GM10248 (cell line): ENCODE results near the gene CREM.
A peak's percentile ranks its signal among the peaks of the same experiment; 100 is the strongest.

Source experiments
- CTCF ChIA-PET: fragments of 300-600 bp; sonication (Branson Sonifier 250); formaldehyde crosslinking; extraction: SDS; loops from one replicate; lab custom pipeline; 2021; ENCODE audit warnings: antibody characterized with exemption; lab: Yijun Ruan, JAX
- POLR2A ChIA-PET: fragments of 350-650 bp; sonication (Branson Sonifier 250); formaldehyde crosslinking; extraction: SDS; loops from one replicate; lab custom pipeline; 2020; ENCODE audit warnings: antibody characterized with exemption; lab: Yijun Ruan, JAX
- DNase-seq: peaks from one replicate; pipeline ENCODE4 v3.0.0; 2012; ENCODE audit errors: extremely low spot score
- CTCF ChIP-seq: IDR thresholded peaks from 2 replicates; pipeline ENCODE4 v1.5.1; 2012; ENCODE audit warnings: mild to moderate bottlenecking, low read depth; ENCODE audit errors: extremely low read depth, missing control alignments, control extremely low read depth

The CREM gene

GRCh38 chr10:35217455-35217854, 90.8 kb downstream of the CREM start:
- ChIA-PET POLR2A (interaction anchor here (0.7 to 0.8 kb wide), 2 partner anchors 22 to 89 kb away, joined by 3 to 5 read pairs; no protein-coding TSS in a partner anchor), CTCF (interaction anchor here (0.7 to 18.1 kb wide), 23 partner anchors 9 to 230 kb away, joined by 3 to 225 read pairs (median 3); partner anchors contain the start of gene CREM)
- TF ChIP-seq CTCF = no peak
- DNase-seq = no peak

GRCh38 chr10:35218339-35218955, 91.8 kb downstream of the CREM start:
- DNase-seq = peak; percentile 74
- ChIA-PET POLR2A (no interaction called here), CTCF (interaction anchor here (1.0 to 18.1 kb wide), 15 partner anchors 10 to 231 kb away, joined by 3 to 225 read pairs (median 3); partner anchors contain the start of gene CREM)
- TF ChIP-seq CTCF = peak; percentile 70

- DNase-seq = no peak
- ChIA-PET POLR2A (no interaction called here), CTCF (interaction anchor here (1.1 to 18.1 kb wide), 10 partner anchors 11 to 344 kb away, joined by 3 to 225 read pairs (median 6); partner anchors contain the start of gene CREM)
- TF ChIP-seq CTCF = no peak
These were observed 92.6 kb downstream of the CREM start for GRCh38 chr10:35219292-35219691.

GRCh38 chr10:35219891-35220890, 93.5 kb downstream of the CREM start:
- CTCF ChIA-PET = interaction anchor here (0.7 to 18.1 kb wide), 13 partner anchors 9 to 343 kb away, joined by 3 to 225 read pairs (median 4); partner anchors contain the start of gene CREM
- no peak for TF ChIP-seq CTCF
- DNase-seq = no peak
- POLR2A ChIA-PET = no interaction called here

GRCh38 chr10:35223016-35223415, 96.4 kb downstream of the CREM start:
- CTCF ChIA-PET = interaction anchor here (1.4 to 12.1 kb wide), 2 partner anchors 13 to 101 kb away, joined by 4 to 225 read pairs; partner anchors contain the start of gene CREM

More at GRCh38 chr10:35223016-35223415, 96.4 kb downstream of the CREM start:
- no peak for DNase-seq
- POLR2A ChIA-PET = no interaction called here
- no peak for TF ChIP-seq CTCF
